GM19035 (cell line): ENCODE data around the gene CLMN.
A peak's percentile ranks its signal among the peaks of the same experiment; 100 is the strongest.

Experiments
- ATAC-seq: cut with Tn5 transposase; IDR thresholded peaks from one replicate; pipeline ENCODE4 v1.9.1; 2021; ENCODE audit not compliant: unreplicated experiment

The CLMN gene

DNA sequence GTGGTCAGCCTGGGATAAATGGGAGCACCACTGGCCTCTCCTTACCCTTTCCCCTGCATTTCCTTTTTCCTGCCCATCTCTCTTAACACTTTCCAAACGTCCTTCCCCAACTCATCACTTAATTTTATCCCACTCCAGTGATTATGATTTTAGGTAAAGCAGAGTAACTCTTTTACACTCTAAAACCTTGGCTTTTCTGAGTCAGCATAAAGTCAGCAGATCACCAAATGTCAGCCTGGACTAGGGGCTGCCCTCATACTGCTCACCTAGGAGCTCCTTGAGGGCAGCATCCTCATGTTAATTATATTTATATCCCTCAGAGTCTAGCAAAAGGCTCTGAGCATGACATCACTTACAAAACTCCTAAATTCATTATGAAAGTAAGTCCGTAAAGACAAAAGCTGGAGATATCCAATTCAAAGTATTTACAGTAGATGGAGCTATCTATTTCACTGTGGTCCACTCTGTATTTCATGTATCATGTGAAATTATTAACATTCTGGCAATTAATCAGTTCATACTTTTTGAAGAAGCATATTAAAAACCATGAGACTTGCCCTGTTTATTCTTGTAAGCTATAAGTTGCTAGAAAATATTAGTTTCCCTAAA lies 145.4 kb downstream of the CLMN start:
- no peak for ATAC-seq

DNA sequence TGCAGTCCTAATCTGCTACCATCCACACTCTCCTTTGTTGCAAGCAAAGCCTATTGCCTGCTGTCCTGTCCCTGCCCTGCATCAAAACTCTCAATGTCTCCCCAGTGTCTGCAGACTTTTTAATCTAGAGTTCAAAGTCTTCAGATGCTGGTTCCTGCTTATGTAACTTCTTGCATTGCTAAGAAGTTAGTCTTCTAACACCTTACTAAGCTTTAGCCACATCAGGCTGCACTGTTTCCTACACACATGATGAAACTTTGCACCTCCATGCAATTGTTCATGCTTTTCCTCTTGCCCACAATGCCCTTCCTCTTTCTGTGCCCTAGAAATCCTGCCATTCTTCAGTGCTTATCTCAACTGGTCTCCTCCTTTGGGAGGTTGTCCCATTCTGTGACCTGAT lies 146.2 kb downstream of the CLMN start:
- no peak for ATAC-seq

DNA sequence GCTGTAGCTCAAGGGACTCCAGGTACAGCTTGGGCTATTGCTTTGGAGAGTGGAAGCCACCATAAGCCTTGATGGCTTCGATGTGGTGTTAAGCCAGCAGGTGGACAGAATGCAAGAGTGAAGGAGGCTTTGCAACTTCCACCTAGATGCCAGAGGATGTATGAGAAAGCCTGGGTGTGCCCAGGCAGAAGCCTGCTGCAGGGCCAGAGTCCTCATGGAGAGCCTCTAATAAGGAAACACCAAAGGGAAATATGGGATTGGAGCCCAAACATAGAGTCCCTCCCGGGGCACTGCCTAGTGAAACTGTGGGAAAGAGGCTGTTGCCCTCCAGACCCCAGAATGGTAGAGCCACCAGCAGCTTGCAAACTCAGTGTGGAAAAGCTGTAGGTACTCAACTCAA lies 152.5 kb downstream of the CLMN start:
- ATAC-seq: no peak

DNA sequence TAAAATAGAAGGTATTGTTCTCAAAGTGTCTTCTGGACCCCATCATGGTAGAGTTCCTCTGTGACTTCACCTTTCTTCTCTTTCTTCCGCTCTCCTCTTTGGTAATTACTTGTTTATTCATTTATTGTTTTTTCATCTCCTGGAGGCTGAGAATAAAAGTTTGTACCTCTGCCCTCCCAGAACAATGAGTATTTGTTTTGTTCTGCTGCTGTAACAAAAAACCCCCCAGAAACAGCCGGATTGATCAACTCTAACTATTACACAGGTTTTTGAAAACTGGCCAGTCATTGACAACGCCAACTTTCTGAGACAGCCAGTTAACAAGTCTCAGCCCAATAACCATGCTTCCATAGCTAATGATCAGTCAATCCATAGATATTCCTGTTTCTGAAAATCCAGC lies 154.2 kb downstream of the CLMN start:
- ATAC-seq: no peak

DNA sequence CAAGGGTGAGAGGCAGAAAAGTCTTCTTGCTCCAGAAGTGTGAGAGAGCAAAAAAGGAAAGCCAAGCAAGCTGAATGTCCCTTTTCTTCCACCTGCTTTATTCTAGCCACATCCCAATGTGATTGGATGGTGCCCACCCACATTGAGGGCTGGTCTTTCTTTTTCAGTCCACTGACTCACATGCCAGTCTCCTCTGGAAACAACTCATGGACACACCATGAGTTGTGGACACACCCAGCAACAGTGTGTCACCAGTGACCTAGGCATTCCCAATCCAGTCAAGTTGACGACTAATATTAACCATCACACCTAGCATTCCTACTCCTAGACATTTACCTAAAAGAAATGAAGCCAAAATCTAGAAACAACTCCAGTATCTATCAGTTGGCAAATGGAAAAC lies 155.2 kb downstream of the CLMN start:
- no peak for ATAC-seq

DNA sequence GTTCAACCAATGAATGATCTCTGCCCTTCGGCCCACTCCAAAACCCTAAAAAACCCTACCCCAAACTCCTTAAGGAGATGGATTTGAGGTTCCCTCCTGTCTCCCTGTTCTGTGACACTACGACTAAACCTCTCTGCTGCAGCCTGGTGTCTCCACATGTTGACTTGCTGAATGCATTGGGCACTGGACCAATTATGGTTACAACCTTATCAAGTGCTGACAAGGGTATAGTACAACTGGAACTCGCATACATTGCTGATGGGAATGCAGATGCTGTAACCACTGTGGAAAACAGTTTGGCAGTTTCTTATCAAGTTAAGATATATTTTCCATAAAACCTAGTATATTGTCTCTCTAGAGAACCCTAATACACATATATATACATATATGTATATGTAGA lies 156.0 kb downstream of the CLMN start:
- no peak for ATAC-seq

DNA sequence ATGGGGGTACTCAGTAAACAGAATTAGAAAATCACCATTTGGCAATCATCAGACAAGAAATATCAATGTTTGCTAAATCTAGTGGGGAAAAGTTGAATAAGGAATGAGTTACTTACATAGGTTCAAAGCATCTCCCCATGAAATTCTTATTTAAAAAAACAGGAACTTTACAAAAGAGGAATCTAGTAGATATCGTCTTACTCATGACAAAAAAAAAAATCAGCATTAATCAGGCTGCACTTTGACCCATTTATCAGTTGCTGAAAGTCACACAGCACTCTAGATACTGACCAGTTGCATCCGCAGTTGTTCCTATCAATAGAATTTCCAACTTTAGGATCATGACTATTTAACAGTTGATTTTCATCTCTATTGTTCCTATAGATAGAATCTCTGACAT lies 156.6 kb downstream of the CLMN start:
- ATAC-seq: no peak

DNA sequence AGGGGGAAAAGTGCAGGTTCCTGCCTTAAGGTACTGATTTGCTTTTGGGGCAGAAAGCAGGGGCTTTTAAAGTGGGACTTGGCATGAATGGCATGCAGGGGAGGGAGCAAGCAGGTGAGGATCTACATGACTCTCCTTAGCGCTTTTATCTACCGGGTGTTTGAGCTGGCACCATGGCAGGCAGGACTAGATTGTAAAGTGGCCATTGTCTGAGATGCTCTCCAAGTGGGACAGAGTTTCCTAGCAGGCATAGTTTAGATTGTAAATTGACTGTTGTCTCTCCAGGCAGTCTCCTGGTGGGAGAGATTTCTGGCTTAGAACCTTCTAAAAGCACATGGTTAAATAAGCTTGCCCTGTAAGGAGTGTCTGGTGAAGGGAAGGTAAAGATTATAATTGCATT lies 157.1 kb downstream of the CLMN start:
- ATAC-seq: no peak

DNA sequence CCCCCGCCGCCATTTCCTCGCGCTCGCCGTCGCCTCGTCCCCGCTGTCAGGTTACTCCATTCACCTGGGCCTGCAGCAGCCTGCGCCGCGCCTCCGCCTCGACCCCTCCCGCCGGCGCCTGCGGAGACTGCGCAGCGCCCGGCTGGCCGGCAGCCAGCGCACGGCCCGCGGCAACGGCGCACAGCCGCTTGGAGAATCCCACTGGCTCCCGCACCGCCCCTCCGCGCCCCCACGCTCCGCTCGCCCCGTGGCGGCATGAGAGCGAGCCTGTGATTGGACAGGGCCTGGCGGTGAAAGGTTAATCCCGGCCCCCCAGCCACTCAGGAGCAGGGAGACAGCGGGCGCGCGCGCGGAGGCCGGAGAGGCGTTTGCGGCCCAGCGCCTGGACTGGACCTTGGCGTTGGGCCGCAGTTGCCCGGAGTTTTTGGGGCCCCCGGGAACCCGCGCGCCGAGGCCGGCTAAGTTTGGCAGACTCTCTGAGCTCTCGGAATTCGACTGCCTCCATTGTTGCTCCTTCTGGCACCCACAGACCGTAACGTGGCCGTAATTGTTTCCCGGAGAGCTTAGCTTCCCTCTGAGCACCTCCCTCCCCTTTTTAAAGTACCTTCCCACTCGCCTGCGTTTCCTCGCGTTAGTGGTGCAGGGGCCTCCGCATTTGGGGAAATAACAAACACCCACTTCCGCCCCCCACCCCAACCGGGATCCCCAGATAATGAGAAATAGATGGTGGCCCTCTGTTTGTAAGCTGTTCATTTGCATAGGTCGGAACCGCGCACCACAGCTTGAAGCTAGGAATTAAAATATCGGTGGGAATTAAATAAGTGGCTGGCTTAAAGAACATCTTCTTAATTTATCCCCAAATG lies 162.2 kb downstream of the CLMN start, which contains the start of gene DICER1:
TSS of gene DICER1 (minus strand) at position 203 of the 863 bp plus-strand sequence. CDS start 24,071 bp downstream, outside the sequence.
- ATAC-seq: peak; percentile 81

DNA sequence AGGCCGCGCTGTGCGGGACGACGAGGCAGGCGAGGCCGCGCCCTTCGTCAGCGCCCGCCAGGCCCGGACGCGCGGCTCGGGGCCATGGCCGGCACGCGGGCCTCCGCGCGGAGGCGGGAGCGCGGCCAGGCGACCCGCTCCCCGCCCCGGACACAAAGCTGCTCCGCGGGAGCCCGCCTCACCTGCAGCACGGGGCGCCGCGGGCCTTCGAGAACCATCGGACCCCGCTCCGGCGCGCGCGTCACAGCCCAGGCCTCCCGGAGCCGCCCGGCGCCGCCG lies 162.7 kb downstream of the CLMN start:
- peak; percentile 36 for ATAC-seq

DNA sequence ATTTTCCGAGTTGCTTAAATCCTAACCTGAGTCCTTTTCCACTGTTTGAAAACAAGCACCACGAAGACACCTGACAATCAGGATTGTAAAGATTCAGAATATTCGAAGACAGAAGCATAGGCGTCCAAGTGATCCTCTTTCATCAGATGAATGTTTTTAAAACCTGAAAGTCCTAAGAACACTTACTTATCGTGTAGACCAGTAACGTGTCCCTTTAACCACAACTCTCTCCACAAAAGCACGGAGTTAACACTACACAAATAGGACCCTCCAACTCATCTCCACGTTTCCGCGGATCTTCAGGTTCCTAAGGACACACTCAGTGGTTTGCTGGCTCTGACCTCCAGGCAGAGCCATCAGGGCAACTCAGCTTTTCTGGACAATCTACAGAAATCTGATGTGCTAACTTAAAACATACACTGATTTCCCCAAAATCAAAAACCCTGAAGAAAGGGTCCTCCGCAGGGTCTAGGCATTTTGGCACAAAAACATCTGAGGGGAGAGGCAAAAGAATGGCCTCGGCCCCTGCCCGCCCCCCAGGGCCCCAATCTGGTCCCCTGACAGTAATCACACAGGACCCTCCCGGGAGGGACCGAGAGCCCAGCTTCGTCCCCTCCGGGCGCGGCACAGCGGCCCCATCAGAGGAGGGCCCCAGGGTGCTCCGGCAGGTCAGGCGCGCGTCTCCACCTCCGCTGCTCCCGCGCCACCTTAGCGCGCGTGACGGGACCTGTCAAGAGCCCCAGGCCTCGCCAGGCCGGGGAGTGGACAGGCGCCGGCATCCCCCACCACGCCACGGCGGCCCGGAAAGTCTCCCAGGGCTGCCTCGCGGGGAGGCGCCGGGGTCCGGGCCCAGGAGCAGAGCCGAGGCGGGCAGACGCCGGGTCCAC lies 163.3 kb downstream of the CLMN start:
- peak; percentile 33 for ATAC-seq

DNA sequence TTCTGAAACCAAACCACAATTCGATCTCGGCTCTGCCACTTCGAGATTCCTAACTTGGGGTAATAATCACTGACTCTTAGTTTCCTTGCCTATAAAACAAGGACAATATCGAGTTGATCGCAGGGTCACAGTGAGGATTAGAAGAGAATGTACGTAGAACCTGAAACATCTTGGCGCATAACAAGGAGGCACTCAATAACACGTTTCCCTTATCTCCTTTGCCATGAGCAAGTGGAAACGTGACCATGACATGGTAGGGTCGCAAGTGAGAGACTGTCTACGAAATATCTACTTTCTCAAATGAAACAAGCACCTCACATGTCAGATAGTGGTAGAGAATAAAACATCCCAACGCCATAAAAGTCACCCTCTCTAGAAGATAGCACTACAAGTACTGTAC lies 164.7 kb downstream of the CLMN start:
- ATAC-seq: no peak

DNA sequence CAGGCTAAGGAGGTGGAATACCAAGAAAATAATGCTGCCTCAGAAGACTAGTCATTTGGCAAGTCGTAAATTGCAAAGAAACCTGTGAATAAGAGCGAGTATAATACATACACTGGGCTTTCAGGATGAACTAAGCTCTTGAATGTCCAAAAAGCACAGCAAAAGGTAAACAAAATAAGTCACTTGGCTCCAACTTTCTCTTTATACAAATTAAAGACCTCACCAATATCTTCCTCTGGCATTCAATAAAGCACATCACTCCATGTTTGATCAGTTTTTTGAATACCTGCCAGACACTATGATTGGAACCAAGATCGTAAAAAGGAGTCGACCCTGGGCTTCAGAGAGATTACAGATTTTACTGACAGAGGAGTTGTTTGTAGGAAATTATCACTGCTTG lies 165.8 kb downstream of the CLMN start:
- no peak for ATAC-seq

DNA sequence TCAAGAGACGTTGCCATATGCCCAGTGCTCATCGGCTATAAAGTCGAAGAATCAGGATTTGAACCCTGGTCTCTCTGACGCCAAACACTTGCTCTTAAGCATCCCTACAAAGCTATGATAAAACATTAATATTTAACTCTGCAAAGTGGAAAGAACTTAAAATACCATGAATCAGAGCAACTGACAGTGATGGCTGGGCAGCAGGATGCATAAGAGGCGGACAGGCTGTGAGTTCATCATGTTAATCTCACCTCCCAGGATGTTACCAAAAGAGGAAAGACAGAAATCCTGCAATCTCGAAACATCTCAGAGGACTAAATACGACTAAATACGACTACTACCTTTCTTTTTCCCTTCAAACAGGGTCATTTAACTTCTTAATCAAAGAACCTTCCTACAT lies 168.1 kb downstream of the CLMN start:
- no peak for ATAC-seq

DNA sequence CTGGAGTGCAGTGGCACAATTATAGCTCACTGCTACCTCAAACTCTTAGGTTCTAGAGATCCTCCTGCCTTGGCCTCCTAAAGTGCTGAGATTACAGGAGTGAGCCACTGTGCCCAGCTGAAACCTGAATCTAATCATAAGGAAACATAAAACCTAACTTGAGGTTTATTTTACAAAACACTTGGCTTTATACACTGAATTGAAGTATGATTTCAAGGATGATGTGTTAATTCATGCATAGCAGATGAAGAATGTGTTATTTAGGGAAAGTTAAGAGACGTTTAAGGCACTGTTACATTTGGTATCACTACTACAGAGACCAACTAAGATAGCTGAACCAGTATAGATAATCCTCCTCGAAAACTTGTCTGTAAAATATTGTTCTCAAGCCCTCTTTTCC lies 168.8 kb downstream of the CLMN start:
- ATAC-seq: no peak

DNA sequence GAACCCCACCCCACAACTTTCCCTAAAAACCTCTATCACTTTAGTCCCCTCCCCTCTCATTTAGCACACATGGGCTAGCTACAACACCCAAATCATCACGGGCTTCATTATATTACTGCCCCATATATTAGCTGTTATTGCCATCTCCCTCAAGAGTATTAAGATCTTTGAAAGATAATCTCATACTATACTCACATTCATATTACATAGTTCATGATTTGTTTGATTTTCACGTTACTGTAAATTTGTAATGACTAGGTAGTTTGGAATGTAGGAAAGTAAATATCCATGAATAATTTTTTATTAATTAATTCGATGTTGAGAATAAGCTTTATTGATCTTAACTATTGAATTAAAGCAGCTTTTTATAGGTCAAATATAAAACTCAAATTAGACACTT lies 170.3 kb downstream of the CLMN start:
- no peak for ATAC-seq

DNA sequence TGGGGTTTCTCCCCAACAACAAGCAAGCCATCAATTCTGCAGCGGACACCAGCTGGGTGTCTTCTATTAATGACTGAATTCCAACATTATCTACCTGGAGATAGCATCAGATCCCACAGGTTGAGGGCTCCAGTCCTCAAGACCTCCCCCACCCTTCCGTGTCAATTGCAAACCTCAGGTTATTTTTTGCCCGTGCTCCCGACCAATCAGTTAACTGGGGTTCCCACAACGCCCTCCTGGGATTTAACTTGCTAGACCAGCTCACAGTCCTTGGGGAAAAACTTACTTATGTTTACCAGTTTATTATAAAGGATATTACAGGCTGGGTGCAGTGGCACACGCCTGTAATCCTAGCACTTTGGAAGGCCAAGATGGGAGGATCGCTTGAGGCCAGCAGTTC lies 172.1 kb downstream of the CLMN start:
- ATAC-seq: no peak

DNA sequence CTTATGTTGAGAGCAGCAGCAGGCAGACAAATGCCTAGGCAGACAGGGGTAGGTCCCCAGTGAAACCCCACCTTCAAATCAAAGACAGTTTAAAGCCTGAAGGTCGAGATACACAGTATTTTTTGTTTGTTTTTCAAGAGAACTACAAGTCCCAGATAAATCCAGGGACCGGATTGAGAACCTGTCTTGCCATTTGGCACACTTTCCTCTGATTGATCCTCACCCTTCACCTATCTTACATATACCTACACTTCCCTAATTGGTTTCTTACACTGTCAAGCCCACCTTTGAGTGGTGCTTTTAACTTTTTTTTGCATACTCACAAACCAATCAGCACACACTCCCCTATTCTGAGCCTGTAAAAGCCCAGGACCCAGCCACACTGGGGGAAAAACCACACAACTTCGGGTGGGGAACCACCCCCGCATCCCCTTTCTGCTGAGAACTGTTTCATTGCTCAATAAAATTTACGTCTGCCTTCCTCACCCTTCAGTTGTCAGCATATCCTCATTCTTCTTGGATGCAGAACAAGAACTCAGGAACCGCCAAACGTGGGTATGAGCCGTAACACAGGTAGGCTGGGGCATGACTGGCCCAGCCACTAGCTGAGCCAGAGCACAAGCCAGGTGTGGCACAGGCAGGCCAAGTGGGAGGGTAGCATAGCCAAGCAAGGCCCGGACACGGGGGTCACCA lies 173.5 kb downstream of the CLMN start:
- ATAC-seq: no peak

DNA sequence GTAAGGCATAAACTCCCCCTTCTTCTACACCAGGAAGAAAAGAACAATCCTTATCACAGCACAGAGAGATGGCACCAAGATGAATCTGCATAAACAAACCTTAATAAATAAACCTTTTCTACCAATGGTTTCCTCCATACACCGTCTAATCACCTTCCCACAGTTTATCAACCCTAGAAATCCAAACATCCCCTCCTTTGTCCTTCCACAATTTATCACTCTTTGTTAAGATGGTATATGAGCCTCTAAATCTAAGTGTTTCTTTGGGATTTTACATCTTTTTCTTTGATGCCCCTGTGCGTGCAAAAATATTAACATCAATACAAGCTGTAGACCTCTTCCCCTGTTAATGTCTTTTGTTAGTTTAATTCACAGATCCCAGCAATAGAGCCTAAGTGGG lies 174.9 kb downstream of the CLMN start:
- no peak for ATAC-seq

DNA sequence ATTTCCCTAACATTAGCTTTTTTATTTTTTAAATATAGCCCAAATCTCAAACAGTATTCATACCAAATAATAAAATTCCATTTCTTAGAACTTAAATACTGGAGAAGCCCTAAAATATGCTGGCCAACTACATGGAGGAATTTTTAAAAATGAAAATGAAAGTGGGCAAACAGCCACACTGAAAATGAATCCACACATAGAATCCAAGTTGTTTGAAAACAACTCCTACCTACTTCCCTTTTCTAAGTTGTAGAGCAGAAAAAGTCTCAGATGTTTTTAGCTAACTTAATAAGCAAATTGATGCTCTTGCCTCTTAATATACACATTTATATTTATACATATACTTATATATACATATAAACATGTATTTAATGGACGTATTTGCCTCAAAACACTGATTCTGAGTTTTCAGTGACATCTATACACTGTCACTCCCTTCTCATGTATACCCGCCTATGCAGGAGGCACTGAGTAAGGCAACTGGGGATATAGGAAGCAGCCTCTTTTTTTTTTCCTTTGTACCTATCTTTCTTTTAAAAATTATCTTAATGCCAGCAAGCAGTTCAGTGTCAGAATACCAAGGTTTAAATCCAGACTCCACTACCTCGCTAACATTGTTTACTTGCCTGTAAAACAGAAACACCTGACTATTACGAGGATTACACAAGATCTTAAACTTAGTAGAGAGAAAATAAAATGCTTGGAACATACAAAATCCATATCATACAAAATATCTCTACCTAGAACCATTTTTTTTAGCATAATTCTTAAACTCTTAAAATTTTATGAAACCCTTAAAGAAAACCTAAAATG lies 175.7 kb downstream of the CLMN start:
- no peak for ATAC-seq
